Measurements from ENCODE around the gene AFG1L.

AFG1L gene

DNA sequence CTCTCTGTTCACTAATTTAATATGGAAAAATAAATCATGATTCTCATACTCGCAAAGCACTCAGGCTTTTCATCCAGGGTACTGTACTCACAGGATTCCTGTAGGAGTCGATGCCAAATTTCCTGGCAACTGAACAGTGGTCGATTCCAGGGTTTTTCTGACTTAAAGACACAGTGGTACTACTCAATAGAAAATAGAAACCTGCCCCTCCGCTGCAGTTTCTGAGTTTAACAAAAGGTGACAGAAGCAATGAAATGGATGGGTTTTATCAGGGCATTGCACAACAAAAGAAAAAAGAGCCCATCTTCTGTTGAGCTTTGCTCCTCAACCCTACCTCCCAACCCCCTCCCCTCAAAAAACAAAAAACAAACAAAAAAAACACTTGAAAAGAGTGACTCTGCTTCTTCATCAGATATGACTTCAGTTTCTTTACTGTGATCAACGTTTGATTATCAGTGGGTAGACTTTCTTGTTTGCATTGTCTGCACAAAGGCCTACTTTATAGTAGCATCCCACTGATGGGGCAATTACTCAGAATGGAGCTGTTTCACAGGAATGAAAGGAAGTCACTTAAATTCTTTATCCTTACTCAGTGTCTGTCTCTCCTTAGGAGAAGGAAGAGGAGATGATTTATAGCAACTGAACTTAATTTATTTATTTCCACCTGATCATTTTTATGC is 169.7 kb downstream of the AFG1L start:
- no peak for DNase-seq

DNA sequence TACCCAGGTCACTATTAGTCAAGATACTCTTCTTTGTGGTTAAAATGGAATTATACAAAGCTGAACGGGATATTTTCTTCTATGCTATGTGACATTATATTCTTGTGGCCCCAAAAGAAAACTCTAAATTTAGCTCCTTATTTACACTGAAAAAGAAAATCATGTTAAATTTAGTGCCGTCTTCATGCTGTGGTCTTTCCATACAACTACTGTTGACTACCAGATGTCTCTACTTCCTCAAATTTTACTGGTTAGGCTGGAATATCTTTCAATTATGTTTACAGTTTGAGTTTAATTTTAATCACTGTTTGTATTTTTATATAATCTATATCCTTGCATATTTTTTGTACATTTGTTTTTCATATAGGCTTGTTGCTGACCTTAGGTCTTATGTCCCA is 170.2 kb downstream of the AFG1L start:
- DNase-seq: no peak

- DNase-seq: no peak
Observed at GRCh38 chr6:108468346-108468745, 173.5 kb downstream of the AFG1L start.

DNA sequence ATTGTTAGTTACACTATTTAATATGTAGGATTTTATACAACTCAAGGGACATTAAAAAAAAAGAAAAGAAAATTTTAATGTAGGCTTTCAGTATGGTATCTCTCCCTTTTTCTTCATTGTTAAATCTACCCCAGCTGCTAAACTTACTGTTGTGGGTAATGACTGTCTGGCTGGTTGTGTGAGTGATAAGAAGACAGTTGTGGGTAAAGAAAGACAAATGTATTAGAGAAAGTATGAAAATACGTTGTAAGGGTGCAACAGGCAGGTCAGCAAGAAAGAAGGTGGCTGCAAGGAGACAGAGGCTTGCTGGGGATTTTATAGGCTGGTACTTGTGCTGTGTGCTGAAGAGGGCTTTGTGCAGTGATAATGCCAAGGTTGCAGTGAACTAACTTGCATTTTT is 174.5 kb downstream of the AFG1L start:
- no peak for DNase-seq

- no peak for DNase-seq
Observed at GRCh38 chr6:108473197-108473596, 178.3 kb downstream of the AFG1L start.

- no peak for DNase-seq
Observed at GRCh38 chr6:108476376-108476775, 181.5 kb downstream of the AFG1L start.

GRCh38 chr6:108476847-108477430 is 182.1 kb downstream of the AFG1L start:
- DNase-seq: no peak

DNA sequence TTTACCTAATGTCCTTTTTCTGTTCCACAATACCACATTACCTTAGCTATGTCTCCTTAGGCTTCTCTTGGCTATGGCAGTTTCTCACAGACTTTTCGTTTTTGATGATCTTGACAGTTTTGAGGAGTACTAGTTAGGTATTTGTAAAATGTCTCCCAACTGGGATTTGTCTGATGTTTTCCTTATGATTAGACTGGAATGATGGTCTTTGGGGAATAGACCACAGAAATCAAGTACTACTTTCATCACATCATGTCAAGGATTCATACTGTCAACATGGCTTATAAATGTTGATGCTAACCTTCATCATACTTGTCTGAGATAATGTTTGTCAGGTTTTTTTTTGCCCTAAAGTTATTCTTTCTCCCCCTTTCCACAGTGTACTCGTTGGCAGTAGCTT is 187.7 kb downstream of the AFG1L start:
- no peak for DNase-seq

DNA sequence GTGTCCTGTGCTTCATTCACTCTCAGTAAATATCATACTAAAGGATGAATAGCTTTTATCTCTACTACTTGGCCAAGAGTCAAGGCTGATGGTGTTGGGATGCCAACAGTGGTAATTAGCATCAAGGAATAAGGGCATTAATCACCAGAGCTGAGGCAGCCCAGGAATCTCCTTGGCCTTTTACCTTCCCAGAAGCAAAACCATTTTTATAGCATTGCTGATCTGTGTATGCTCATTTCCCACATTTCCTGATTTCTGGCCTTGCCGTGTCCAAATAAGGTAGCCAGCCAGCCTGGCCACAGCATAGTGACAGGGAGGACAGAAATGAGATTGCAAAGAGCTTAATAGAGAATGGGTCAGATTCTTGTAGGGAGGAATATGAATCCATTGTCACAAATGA is 189.2 kb downstream of the AFG1L start:
- no peak for DNase-seq

- DNase-seq: no peak
Observed at GRCh38 chr6:108489699-108490098, 194.8 kb downstream of the AFG1L start.

- DNase-seq: no peak
Observed at GRCh38 chr6:108492131-108492766, 197.4 kb downstream of the AFG1L start.

DNA sequence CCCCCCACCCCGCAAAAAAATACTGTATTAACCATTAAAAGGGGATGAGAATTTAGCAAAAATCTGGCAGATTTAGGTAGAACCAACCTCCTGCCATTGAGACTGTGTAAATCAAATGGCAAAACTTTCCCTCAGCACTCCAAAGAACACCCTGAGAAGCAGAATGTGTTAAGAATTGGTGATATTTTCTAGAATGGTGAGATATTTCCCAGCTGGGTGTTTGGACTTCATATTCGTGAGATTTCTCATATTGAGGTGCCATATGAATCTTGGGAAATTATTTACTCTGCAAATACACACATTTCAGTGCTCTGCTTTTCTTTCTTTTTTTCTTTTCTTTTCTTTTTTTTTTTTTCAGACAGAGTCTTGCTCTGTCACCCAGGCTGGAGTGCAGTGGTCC is 199.6 kb downstream of the AFG1L start:
- no peak for DNase-seq

DNA sequence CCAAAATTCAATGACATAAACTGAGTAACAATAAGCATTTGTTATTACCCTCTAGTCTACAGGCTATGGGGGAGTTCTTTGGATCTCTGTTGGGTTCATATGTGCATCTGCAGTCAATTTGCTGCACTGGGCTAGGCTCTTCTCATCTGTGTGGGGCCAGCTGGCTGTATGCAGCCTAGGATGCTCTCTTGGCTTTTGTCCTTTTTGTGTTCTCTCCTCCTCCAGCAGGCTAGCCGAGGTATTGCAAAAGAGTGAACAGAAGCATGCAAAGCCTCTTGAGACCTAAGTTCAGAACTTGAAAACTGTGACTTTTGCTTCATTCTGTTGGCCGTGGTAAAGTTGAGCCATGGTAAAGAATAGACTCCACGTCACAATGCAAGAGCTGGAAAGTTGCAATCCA is 203.0 kb downstream of the AFG1L start:
- no peak for DNase-seq

GRCh38 chr6:108501559-108501958 is 206.7 kb downstream of the AFG1L start:
- no peak for DNase-seq

DNA sequence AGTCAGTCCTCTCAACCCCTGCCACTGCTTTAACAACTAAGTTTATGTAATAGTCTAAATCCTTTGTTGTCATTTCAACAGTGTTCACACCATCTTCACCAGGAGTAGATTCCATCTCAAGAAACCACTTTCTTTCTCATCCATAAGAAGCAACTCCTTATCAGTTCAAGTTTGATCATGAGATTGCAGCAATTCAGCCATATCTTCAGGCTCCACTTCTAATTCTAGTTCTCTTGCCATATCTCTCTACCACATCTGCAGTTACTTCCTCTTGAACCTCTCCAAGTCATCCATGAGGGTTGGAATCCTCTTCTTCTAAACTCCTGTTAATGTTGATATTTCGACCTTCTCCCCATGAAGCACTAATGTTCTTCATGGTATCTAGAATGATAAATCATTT is 208.0 kb downstream of the AFG1L start:
- no peak for DNase-seq

DNA sequence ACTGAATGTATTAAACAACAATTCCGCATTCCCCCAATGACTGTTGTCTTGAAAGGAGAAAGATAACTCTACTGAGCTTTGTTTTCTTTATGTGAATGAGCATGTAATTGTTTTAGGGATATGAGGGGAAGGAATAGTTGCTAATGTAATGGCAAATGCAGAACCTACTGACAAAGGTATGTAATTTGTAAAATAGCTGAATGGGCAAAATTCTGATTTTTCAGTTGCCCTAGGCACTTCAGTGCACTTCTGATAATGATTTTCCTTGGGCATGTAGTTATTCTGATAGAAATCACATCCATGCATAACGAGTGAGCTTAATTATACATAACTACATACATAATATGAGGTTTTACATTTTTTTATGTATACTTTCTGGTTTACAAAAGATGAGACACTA is 212.5 kb downstream of the AFG1L start:
- no peak for DNase-seq

DNA sequence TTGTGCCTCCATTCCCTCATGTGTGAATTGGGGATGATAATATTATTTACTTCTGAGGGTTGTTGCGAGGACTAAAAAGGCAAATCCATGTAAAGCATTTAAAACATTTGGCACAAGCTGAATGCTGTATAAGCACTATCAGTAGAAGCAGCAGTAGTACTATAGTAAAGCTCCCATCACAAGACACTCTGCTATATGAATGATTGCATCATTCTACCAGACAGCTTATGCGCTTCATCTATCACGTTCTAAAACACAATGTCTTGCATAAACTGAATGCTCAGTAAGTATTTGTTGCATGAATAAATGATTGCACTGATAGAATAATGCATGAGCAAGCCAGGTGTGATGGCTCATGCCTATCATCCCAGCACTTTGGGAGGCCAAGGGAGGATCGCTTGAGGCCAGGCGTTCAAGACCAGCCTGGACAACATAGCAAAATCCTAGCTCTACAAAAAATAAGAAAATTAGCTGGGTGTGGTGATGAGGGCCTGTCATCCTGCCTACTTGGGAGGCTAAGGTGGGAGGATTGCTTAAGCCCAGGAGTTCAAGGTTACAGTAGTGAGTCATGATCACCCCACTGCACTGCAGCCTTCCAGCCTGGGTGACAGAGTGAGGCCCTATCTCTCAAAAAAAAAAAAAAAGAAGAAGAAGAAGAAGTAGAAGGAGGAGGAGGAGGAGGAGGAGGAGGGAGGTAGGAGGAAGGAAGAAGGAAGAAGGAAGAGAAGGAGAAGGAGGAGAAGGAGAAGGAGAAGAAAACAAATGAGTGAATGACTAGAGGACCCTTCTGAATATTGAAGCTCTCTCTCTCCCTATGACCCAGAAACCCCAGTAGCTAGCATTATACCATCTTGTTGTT is 215.8 kb downstream of the AFG1L start:
- DNase-seq: no peak

GRCh38 chr6:108518714-108519576 is 224.1 kb downstream of the AFG1L start:
- DNase-seq: no peak

GRCh38 chr6:108521616-108522107 is 226.8 kb downstream of the AFG1L start:
- no peak for DNase-seq

DNA sequence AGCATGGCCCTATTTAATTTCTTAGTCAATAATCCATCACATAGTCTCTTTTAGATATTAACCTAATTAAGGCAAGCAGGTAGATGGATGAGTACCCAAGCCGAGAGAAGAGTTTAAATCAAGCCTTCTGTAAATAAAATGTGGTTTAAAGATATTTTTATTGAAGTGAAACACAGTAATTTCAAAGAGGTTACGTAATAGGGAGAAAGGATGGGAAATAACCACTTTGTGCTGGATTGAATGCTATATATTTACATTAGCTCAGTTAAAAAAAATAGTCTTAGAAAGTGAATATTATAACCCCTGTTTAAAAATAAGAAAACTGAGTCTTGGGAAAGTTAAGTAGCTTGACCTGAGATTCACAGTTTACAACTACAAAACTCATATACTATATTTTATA is 228.8 kb downstream of the AFG1L start:
- DNase-seq: no peak

GRCh38 chr6:108524528-108525248 is 229.8 kb downstream of the AFG1L start:
- DNase-seq: no peak

- DNase-seq: no peak
Observed at GRCh38 chr6:108526739-108527174, 231.9 kb downstream of the AFG1L start.
